ENCODE results near the gene SYNDIG1. TPM values are rescaled to one million over a fixed set of nuclear protein-coding genes. Genes with fewer than 3 reads are reported as not detected.

The SYNDIG1 gene
- polyA plus RNA-seq, 1 donor from 2014 or later, result 0.22 TPM

DNA sequence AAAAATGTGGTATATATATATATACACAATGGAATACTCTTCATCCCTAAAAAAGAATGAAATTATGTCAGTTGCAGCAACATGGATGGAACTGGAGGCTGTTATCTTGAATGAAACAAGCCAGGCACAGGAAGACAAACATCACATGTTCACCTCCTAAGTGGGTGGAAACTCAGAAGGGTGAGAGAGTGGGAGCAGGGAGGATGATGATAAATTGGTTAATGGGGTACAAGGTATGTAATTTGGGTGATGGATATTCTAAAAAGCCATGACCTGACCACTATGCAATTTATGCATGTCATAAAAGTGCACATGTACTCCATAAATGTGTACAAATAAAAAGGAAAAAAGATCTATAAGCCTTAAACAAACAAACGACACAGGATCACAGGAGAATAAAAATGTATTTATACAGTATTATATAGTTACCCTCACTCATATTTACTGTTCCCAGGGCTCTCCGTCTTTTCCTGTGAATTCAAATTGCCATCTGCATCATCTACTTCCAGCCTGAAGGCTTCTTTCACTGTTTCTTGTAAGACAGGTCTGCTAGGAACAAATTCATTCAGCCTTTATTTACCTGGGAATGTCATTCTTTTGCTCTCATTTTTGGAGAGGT is 89.8 kb downstream of the SYNDIG1 start:
- Histone ChIP-seq H3F3A (ENCODE audit: insufficient read depth, low read length, poor library complexity, severe bottlenecking) (no peaks in the 10 kb centered on the region), H3K27me3 (ENCODE audit: insufficient read depth, low read depth, low read length) (no peaks in the 10 kb centered on the region), H4K20me1 (ENCODE audit: insufficient read depth) (no peaks in the 10 kb centered on the region), H3K9me3 (ENCODE audit: low read length) (no peaks in the 10 kb centered on the region), H3K27ac (ENCODE audit: low read length) (no peak overlapping the region), H3K9me2 (ENCODE audit: insufficient read depth, low read length) (no peaks in the 10 kb centered on the region), H3K36me3 (ENCODE audit: insufficient read depth, low read length) (no peaks in the 10 kb centered on the region), H3K4me3 (ENCODE audit: low read length) (no peak overlapping the region), H2AFZ (ENCODE audit: low read depth, low read length) (no peak overlapping the region), H3K4me2 (ENCODE audit: low read length) (no peak overlapping the region), H3K9ac (ENCODE audit: low read length) (no peak overlapping the region), H3K79me2 (replicated peaks; ENCODE audit: insufficient read depth, low read length) (no peaks in the 10 kb centered on the region)
- TF ChIP-seq, protein P1, sequence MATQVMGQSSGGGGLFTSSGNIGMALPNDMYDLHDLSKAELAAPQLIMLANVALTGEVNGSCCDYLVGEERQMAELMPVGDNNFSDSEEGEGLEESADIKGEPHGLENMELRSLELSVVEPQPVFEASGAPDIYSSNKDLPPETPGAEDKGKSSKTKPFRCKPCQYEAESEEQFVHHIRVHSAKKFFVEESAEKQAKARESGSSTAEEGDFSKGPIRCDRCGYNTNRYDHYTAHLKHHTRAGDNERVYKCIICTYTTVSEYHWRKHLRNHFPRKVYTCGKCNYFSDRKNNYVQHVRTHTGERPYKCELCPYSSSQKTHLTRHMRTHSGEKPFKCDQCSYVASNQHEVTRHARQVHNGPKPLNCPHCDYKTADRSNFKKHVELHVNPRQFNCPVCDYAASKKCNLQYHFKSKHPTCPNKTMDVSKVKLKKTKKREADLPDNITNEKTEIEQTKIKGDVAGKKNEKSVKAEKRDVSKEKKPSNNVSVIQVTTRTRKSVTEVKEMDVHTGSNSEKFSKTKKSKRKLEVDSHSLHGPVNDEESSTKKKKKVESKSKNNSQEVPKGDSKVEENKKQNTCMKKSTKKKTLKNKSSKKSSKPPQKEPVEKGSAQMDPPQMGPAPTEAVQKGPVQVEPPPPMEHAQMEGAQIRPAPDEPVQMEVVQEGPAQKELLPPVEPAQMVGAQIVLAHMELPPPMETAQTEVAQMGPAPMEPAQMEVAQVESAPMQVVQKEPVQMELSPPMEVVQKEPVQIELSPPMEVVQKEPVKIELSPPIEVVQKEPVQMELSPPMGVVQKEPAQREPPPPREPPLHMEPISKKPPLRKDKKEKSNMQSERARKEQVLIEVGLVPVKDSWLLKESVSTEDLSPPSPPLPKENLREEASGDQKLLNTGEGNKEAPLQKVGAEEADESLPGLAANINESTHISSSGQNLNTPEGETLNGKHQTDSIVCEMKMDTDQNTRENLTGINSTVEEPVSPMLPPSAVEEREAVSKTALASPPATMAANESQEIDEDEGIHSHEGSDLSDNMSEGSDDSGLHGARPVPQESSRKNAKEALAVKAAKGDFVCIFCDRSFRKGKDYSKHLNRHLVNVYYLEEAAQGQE (IDR thresholded peaks at IDR 0.05; ENCODE audit: borderline replicate concordance), result no peak
- TF ChIP-seq, protein P2, sequence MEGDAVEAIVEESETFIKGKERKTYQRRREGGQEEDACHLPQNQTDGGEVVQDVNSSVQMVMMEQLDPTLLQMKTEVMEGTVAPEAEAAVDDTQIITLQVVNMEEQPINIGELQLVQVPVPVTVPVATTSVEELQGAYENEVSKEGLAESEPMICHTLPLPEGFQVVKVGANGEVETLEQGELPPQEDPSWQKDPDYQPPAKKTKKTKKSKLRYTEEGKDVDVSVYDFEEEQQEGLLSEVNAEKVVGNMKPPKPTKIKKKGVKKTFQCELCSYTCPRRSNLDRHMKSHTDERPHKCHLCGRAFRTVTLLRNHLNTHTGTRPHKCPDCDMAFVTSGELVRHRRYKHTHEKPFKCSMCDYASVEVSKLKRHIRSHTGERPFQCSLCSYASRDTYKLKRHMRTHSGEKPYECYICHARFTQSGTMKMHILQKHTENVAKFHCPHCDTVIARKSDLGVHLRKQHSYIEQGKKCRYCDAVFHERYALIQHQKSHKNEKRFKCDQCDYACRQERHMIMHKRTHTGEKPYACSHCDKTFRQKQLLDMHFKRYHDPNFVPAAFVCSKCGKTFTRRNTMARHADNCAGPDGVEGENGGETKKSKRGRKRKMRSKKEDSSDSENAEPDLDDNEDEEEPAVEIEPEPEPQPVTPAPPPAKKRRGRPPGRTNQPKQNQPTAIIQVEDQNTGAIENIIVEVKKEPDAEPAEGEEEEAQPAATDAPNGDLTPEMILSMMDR (IDR thresholded peaks at IDR 0.05; ENCODE audit: poor library complexity, severe bottlenecking), result no peak

GRCh38 chr20:24560571-24561491 is 91.4 kb downstream of the SYNDIG1 start:
- no peaks in the 10 kb centered on the region for H3K9me3 ChIP-seq (ENCODE audit: low read length)
- H4K20me1 ChIP-seq (ENCODE audit: insufficient read depth), result no peaks in the 10 kb centered on the region
- no peaks in the 10 kb centered on the region for H3K27me3 ChIP-seq (ENCODE audit: insufficient read depth, low read depth, low read length)
- no peaks in the 10 kb centered on the region for H3F3A ChIP-seq (ENCODE audit: insufficient read depth, low read length, poor library complexity, severe bottlenecking)
- no peak overlapping the region for H3K9ac ChIP-seq (ENCODE audit: low read length)
- H3K36me3 ChIP-seq (ENCODE audit: insufficient read depth, low read length), result no peaks in the 10 kb centered on the region
- no peak overlapping the region for H2AFZ ChIP-seq (ENCODE audit: low read depth, low read length)
- no peak overlapping the region for H3K27ac ChIP-seq (ENCODE audit: low read length)
- H3K9me2 ChIP-seq (ENCODE audit: insufficient read depth, low read length), result no peaks in the 10 kb centered on the region
- no peak overlapping the region for H3K4me2 ChIP-seq (ENCODE audit: low read length)
- H3K79me2 ChIP-seq (replicated peaks; ENCODE audit: insufficient read depth, low read length), result no peaks in the 10 kb centered on the region
- TF ChIP-seq SMC3 (conservative IDR thresholded peaks at IDR 0.05; ENCODE audit: poor library complexity) (no peak), EP300 (conservative IDR thresholded peaks at IDR 0.05; ENCODE audit: poor library complexity, severe bottlenecking) (no peak)
- no peak overlapping the region for H3K4me3 ChIP-seq (ENCODE audit: low read length)

DNA sequence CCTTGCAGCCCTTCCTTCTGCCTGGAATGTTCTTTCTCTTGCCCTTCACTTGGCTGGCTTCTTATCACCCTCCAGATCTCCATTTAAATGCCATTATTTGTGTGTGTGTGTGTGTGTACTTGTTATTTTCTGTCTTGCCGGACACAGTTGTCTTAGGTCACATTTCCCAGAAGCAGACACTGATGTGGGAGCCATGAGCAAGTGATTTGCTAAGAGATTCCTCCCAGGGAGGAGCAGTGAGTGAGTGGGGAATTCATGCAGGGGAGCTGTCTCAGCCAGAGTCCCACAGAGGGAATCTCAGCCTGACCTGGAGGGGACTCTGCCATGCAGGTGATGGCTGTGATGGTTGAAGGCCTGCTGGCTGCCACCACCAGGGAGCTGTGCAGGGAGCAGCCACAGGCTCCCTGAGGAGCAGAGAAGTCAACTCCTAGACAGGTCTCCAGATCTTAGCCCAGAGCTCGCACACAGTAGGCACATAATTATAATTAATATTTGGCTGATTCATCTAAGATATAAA is 96.5 kb downstream of the SYNDIG1 start:
- H3K4me2 ChIP-seq (ENCODE audit: low read length), result no peak overlapping the region
- TF ChIP-seq, protein P1 (IDR thresholded peaks at IDR 0.05; ENCODE audit: borderline replicate concordance), result no peak
- TF ChIP-seq, protein P2 (IDR thresholded peaks at IDR 0.05; ENCODE audit: poor library complexity, severe bottlenecking), result no peak
- TF ChIP-seq EP300 (conservative IDR thresholded peaks at IDR 0.05; ENCODE audit: poor library complexity, severe bottlenecking) (no peak), MXI1 (conservative IDR thresholded peaks at IDR 0.05; ENCODE audit: poor library complexity, severe bottlenecking) (no peak), SMC3 (conservative IDR thresholded peaks at IDR 0.05; ENCODE audit: poor library complexity) (no peak), RAD21 (conservative IDR thresholded peaks at IDR 0.05) (no peak), TAF1 (IDR thresholded peaks at IDR 0.05; ENCODE audit: low read depth) (no peak)

More for the DNA sequence above, 96.5 kb downstream of the SYNDIG1 start:
- no peaks in the 10 kb centered on the region for H3F3A ChIP-seq (ENCODE audit: insufficient read depth, low read length, poor library complexity, severe bottlenecking)
- no peak overlapping the region for H2AFZ ChIP-seq (ENCODE audit: low read depth, low read length)
- no peaks in the 10 kb centered on the region for H3K79me2 ChIP-seq (replicated peaks; ENCODE audit: insufficient read depth, low read length)
- H3K36me3 ChIP-seq (ENCODE audit: insufficient read depth, low read length), result no peaks in the 10 kb centered on the region
- no peaks in the 10 kb centered on the region for H4K20me1 ChIP-seq (ENCODE audit: insufficient read depth)
- no peaks in the 10 kb centered on the region for H3K9me2 ChIP-seq (ENCODE audit: insufficient read depth, low read length)
- no peaks in the 10 kb centered on the region for H3K27me3 ChIP-seq (ENCODE audit: insufficient read depth, low read depth, low read length)
- H3K9ac ChIP-seq (ENCODE audit: low read length), result no peak overlapping the region
- H3K4me3 ChIP-seq (ENCODE audit: low read length), result no peak overlapping the region
- no peaks in the 10 kb centered on the region for H3K9me3 ChIP-seq (ENCODE audit: low read length)
- H3K27ac ChIP-seq (ENCODE audit: low read length), result no peak overlapping the region
